B cell (primary cell): ENCODE data around the gene HSD17B1. TPM values are rescaled to one million over a fixed set of nuclear protein-coding genes. Genes with fewer than 3 reads are reported as not detected.
"Not testable (repeated sequence)": the region's sequence is repeated elsewhere in the genome, so short reads cannot be mapped to it uniquely, and the experiment has no call there.

Source experiments
- ATAC-seq: fragments of 200-7000 bp; cut with Tn5 transposase; one replicate; pipeline ENCODE4 v1.10.0; 2021; ENCODE audit warnings: low read depth, mild to moderate bottlenecking, moderate number of reproducible peaks, moderate library complexity
- CTCF ChIA-PET: fragments of 350-600 bp; sonication (Branson Sonifier 250); formaldehyde crosslinking; loops from one replicate; lab custom pipeline; 2021; ENCODE audit warnings: antibody characterized with exemption, inconsistent platforms; lab: Charles Lee
- POLR2A ChIA-PET: fragments of 350-600 bp; sonication (Branson Sonifier 250); formaldehyde crosslinking; loops from one replicate; lab custom pipeline; 2021; ENCODE audit warnings: antibody characterized with exemption; lab: Charles Lee
- DNase-seq: peaks from one replicate; pipeline ENCODE4 v3.0.0; 2013
- H2AFZ ChIP-seq: 2 replicates; pipeline ENCODE4 v1.6.1; 2012; ENCODE audit warnings: mild to moderate bottlenecking, low read depth, low read length; ENCODE audit not compliant: insufficient read depth, poor library complexity, severe bottlenecking
- H3K27ac ChIP-seq, 2 donors: 1 replicate in 1 of 2; 2 replicates in 1 of 2; pipeline ENCODE4 v1.5.1; 2012 to 2013; ENCODE audit warnings: low read length in 2 of 2, mild to moderate bottlenecking in 2 of 2, moderate library complexity in 1 of 2
- H3K27me3 ChIP-seq, 4 experiments: fragments of 200-600 bp in 1 of 4; sonication (generic) in 1 of 4; replicated peaks in 1 of 4; 1 replicate in 2 of 4; 2 replicates in 2 of 4; pipeline versions ENCODE4 v1.6.1 to v1.7.0; 2013 to 2016; ENCODE audit warnings: low read length in 3 of 4, mild to moderate bottlenecking in 2 of 4, mixed read lengths in 1 of 4, moderate library complexity in 1 of 4; ENCODE audit not compliant: insufficient read depth in 4 of 4, control insufficient read depth in 3 of 4; ENCODE audit errors: control extremely low read depth in 1 of 4
- H3K36me3 ChIP-seq, 2 experiments: replicated peaks in 1 of 2; 1 replicate in 1 of 2; 2 replicates in 1 of 2; pipeline versions ENCODE4 v1.6.1 to v1.7.1; 2013; ENCODE audit warnings: low read length in 1 of 2; ENCODE audit not compliant: insufficient read depth in 2 of 2, control insufficient read depth in 1 of 2; ENCODE audit errors: control extremely low read depth in 1 of 2, extremely low read depth in 1 of 2
- H3K4me1 ChIP-seq, 2 donors: fragments of 200-600 bp in 1 of 2; sonication (generic) in 1 of 2; 1 replicate in 1 of 2; 2 replicates in 1 of 2; pipeline versions ENCODE4 v1.5.1 to v1.6.1; 2013 to 2017; ENCODE audit warnings: low read length in 2 of 2; ENCODE audit not compliant: control insufficient read depth in 2 of 2, insufficient read depth in 2 of 2
- H3K4me2 ChIP-seq: replicated peaks from 2 replicates; pipeline ENCODE3; 2012; ENCODE audit warnings: mild to moderate bottlenecking, low read depth, low read length; ENCODE audit not compliant: poor library complexity, severe bottlenecking
- H3K4me3 ChIP-seq, 5 experiments: fragments of 200-600 bp in 1 of 5; sonication (generic) in 1 of 5; 1 replicate in 3 of 5; 2 replicates in 2 of 5; pipeline versions ENCODE4 v1.5.1 to v1.7.0; 2011 to 2016; ENCODE audit warnings: low read length in 4 of 5, mild to moderate bottlenecking in 4 of 5, low read depth in 2 of 5, control low read depth in 1 of 5, moderate library complexity in 1 of 5; ENCODE audit not compliant: insufficient read depth in 1 of 5; ENCODE audit errors: control extremely low read depth in 1 of 5, extremely low read depth in 1 of 5
- H3K79me2 ChIP-seq: fragments of 200-600 bp; sonication (generic); one replicate; pipeline ENCODE4 v1.6.0; 2016; ENCODE audit warnings: low read length; ENCODE audit not compliant: control insufficient read depth, insufficient read depth
- H3K9ac ChIP-seq: fragments of 200-600 bp; sonication (generic); 2 replicates; pipeline ENCODE4 v1.6.1; 2017; ENCODE audit warnings: mild to moderate bottlenecking, low read length, moderate library complexity
- H3K9me3 ChIP-seq, 3 donors: one replicate each; pipeline versions ENCODE4 v1.6.1 to v1.7.1; 2013; ENCODE audit warnings: low read length in 2 of 3; ENCODE audit not compliant: control insufficient read depth in 2 of 3, insufficient read depth in 1 of 3; ENCODE audit errors: control extremely low read depth in 1 of 3
- H4K20me1 ChIP-seq: 2 replicates; pipeline ENCODE4 v1.6.0; 2012; ENCODE audit warnings: mild to moderate bottlenecking, low read length; ENCODE audit not compliant: insufficient read depth, control insufficient read depth, poor library complexity, severe bottlenecking
- H3K27ac Mint-ChIP-seq: one replicate; pipeline ENCODE4 v1.8.0; 2021; ENCODE audit warnings: mixed read lengths
- H3K27me3 Mint-ChIP-seq: one replicate; pipeline ENCODE4 v1.8.0; 2021; ENCODE audit warnings: mixed read lengths
- H3K4me1 Mint-ChIP-seq: one replicate; pipeline ENCODE4 v1.8.0; 2021; ENCODE audit warnings: mixed read lengths
- H3K4me3 Mint-ChIP-seq: one replicate; pipeline ENCODE4 v1.8.0; 2021; ENCODE audit warnings: mixed read lengths
- H3K9me3 Mint-ChIP-seq: one replicate; pipeline ENCODE4 v1.8.0; 2022; ENCODE audit warnings: mixed read lengths; ENCODE audit not compliant: insufficient read depth
- EZH2 ChIP-seq: IDR thresholded peaks from 2 replicates; pipeline ENCODE4 v1.6.1; 2012; ENCODE audit warnings: borderline replicate concordance, low read depth, mild to moderate bottlenecking, moderate library complexity, low read length; ENCODE audit not compliant: insufficient read depth, poor library complexity, severe bottlenecking
- WGBS: methylation state at CpG from one replicate; pipeline ENCODE4 v1.1.5; 2013; ENCODE audit warnings: missing lambda C conversion rate; ENCODE audit not compliant: insufficient coverage; 5-methylcytosine and 5-hydroxymethylcytosine counted together
- intact Hi-C: fragments of 100-400 bp; cut with micrococcal nuclease; formaldehyde crosslinking; loops from one replicate; pipeline ENCODE4 v1.10.0; 2022
- polyA plus RNA-seq: library from polyadenylated mRNA; depleted of rRNA; stranded (reverse); fragments of >200 nt; gene quantifications from 2 replicates; pipeline ENCODE4 v1.2.3, GENCODE V29; 2012
- total RNA-seq, 2 donors: library from RNA; stranded (reverse); fragments of 120-200 nt in 1 of 2; gene quantifications; 1 replicate in 1 of 2; 2 replicates in 1 of 2; pipeline versions ENCODE4 v1.2.3 to v1.2.4, GENCODE V29; 2013 to 2022
- TF ChIP-seq, protein P1 (sequence below): fragments of 200-600 bp; IDR thresholded peaks from one replicate; pipeline ENCODE4 v1.8.0; 2022; ENCODE audit warnings: antibody characterized with exemption, mild to moderate bottlenecking

The HSD17B1 gene
- total and polyA plus RNA-seq, 2 donors (not counting 1 experiment from before 2014, with no cell fraction given): 1.3 to 3.3 TPM

DNA sequence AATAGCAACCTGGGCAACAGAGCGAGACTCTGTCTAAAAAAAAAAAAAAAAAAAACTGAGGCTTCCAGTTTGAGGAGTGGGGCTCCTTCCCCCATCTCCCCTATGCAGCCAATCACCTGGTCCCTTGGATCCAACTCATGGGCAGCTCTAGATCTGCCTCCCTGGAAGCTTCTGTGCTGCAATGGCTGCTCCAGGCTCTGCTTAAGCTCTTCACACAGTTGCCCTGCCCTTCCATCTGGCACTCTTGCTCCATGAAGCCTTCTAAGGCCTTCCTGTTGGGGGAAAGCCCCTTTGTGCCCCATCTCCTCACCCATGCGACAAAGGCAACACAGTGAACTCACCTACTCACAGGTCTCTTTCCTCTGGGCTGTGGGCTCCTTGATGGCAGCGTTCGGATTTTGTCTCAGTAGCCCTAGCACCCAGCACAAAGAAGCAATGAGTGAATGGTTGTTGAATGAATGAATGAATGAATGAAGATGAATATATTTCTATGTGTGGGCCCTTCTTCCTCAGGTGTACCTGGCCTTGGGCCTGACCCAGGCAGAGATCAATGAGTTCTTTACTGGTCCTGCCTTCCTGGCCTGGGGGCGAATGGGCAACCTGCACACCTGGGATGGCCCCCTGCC is 14.8 kb upstream of the HSD17B1 start:
- no peak for ATAC-seq
- Mint-ChIP-seq H3K27ac (peak overlapping the region; percentile 75), H3K27me3 (no peaks in the 10 kb centered on the region)

GRCh38 chr17:42538482-42538881 is 14.2 kb upstream of the HSD17B1 start:
- peaks cover 0 to 19% of the 10 kb centered on the region in 2 experiments for H3K36me3 ChIP-seq
- no peak overlapping the region for H3K4me3 Mint-ChIP-seq
- WGBS: 97% methylated on average over 13 of the region's 14 CpGs
- no peak overlapping the region for H3K9ac ChIP-seq
- ChIA-PET POLR2A (no interaction called here), CTCF (interaction anchor here (1.1 to 1.3 kb wide), 2 partner anchors 10 to 16 kb away, joined by 3 to 4 read pairs; no protein-coding TSS in a partner anchor)
- no peak overlapping the region for H3K4me2 ChIP-seq
- no peak overlapping the region for H3K27ac Mint-ChIP-seq
- no peak for TF ChIP-seq EZH2
- TF ChIP-seq, protein P1, sequence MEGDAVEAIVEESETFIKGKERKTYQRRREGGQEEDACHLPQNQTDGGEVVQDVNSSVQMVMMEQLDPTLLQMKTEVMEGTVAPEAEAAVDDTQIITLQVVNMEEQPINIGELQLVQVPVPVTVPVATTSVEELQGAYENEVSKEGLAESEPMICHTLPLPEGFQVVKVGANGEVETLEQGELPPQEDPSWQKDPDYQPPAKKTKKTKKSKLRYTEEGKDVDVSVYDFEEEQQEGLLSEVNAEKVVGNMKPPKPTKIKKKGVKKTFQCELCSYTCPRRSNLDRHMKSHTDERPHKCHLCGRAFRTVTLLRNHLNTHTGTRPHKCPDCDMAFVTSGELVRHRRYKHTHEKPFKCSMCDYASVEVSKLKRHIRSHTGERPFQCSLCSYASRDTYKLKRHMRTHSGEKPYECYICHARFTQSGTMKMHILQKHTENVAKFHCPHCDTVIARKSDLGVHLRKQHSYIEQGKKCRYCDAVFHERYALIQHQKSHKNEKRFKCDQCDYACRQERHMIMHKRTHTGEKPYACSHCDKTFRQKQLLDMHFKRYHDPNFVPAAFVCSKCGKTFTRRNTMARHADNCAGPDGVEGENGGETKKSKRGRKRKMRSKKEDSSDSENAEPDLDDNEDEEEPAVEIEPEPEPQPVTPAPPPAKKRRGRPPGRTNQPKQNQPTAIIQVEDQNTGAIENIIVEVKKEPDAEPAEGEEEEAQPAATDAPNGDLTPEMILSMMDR: no peak
- H4K20me1 ChIP-seq: peaks cover 19% of the 10 kb centered on the region
- no peaks in the 10 kb centered on the region for H3K27me3 Mint-ChIP-seq
- intact Hi-C loops: loop anchor here (5.0 kb wide), 1 partner anchor 139 kb away; the partner anchor contains the start of gene PLEKHH3
- peaks cover 27% of the 10 kb centered on the region for H3K79me2 ChIP-seq
- peaks cover 31% of the 10 kb centered on the region for H3K4me1 Mint-ChIP-seq
- H3K9me3 ChIP-seq: no peaks in the 10 kb centered on the region
- H3K27me3 ChIP-seq: no peaks in the 10 kb centered on the region
- H2AFZ ChIP-seq: no peak overlapping the region
- peaks cover 17 to 21% of the 10 kb centered on the region in 2 donors for H3K4me1 ChIP-seq
- DNase-seq: no peak
- H3K9me3 Mint-ChIP-seq: no peaks in the 10 kb centered on the region
- H3K27ac ChIP-seq: no peak overlapping the region
- H3K4me3 ChIP-seq: no peak overlapping the region
- no peak for ATAC-seq

More for the DNA sequence above, 14.8 kb upstream of the HSD17B1 start:
- Mint-ChIP-seq H3K9me3 (no peaks in the 10 kb centered on the region), H3K4me1 (peaks cover 33% of the 10 kb centered on the region), H3K4me3 (peak overlapping the region; percentile 93)
- H3K27me3 ChIP-seq: no peaks in the 10 kb centered on the region
- WGBS: 100% methylated on average over 1 of the region's 5 CpGs
- H3K9me3 ChIP-seq: no peaks in the 10 kb centered on the region
- H3K27ac ChIP-seq: no peak overlapping the region
- H3K4me3 ChIP-seq: no peak overlapping the region
- TF ChIP-seq, protein P1: no peak
- no peak for TF ChIP-seq EZH2
- no peak overlapping the region for H3K9ac ChIP-seq
- H3K4me1 ChIP-seq: peaks cover 17 to 21% of the 10 kb centered on the region in 2 donors
- peak overlapping the region; percentile 22 for H3K4me2 ChIP-seq
- peaks cover 19% of the 10 kb centered on the region for H4K20me1 ChIP-seq
- POLR2A ChIA-PET: no interaction called here
- DNase-seq: no peak
- CTCF ChIA-PET: interaction anchor here (1.3 kb wide), 1 partner anchor 17 kb away, joined by 3 read pairs; no protein-coding TSS in a partner anchor
- peaks cover 0 to 19% of the 10 kb centered on the region in 2 experiments for H3K36me3 ChIP-seq
- H2AFZ ChIP-seq: no peak overlapping the region
- intact Hi-C loops: loop anchor here (2.0 to 5.0 kb wide), 3 partner anchors 17 to 633 kb away; partner anchors contain the start of genes NBR1 and PLEKHH3
- H3K79me2 ChIP-seq: peaks cover 27% of the 10 kb centered on the region

GRCh38 chr17:42540558-42540957 is 12.2 kb upstream of the HSD17B1 start:
- H3K27me3 ChIP-seq, H3K9me3 ChIP-seq, H3K9ac ChIP-seq, H3K4me2 ChIP-seq, ATAC-seq, H2AFZ ChIP-seq, DNase-seq, H3K4me3 ChIP-seq, H3K27me3 Mint-ChIP-seq, H3K9me3 Mint-ChIP-seq, H3K4me3 Mint-ChIP-seq, H3K27ac Mint-ChIP-seq, intact Hi-C loops, H3K27ac ChIP-seq: not testable (repeated sequence)
- peaks cover 19% of the 10 kb centered on the region for H4K20me1 ChIP-seq
- ChIA-PET POLR2A (interaction anchor here (1.2 kb wide), 1 partner anchor 14 kb away, joined by 4 read pairs; no protein-coding TSS in a partner anchor), CTCF (interaction anchor here (0.7 kb wide), 1 partner anchor 160 kb away, joined by 3 read pairs; no protein-coding TSS in a partner anchor)
- H3K79me2 ChIP-seq: peaks cover 25% of the 10 kb centered on the region
- 100% methylated on average over 3 of the region's 4 CpGs for WGBS
- peaks cover 11 to 14% of the 10 kb centered on the region in 2 donors for H3K4me1 ChIP-seq
- H3K36me3 ChIP-seq: peaks cover 0 to 22% of the 10 kb centered on the region in 2 experiments
- peaks cover 22% of the 10 kb centered on the region for H3K4me1 Mint-ChIP-seq
